Common myeloid progenitor, CD34-positive (primary cell): ENCODE results near the gene BTG2.

ENCODE experiments used
- CTCF ChIA-PET: fragments of 350-600 bp; sonication (Branson Sonifier 250); formaldehyde crosslinking; loops from one replicate; lab custom pipeline; 2021; ENCODE audit warnings: antibody characterized with exemption; lab: Charles Lee
- POLR2A ChIA-PET: fragments of 350-600 bp; sonication (Branson Sonifier 250); formaldehyde crosslinking; loops from one replicate; lab custom pipeline; 2021; ENCODE audit warnings: antibody characterized with exemption; lab: Charles Lee
- DNase-seq, 3 donors: peaks; one replicate each; pipeline versions ENCODE4 v3.0.0 to v3.0.0-alpha.2; 2013
- H3K27ac ChIP-seq, 2 experiments: 1 replicate in 1 of 2; 2 replicates in 1 of 2; pipeline ENCODE4 v1.7.0; 2013; ENCODE audit warnings: inconsistent platforms in 2 of 2, low read length in 2 of 2, mild to moderate bottlenecking in 2 of 2, low read depth in 1 of 2, moderate library complexity in 1 of 2; ENCODE audit not compliant: severe bottlenecking in 2 of 2, insufficient read depth in 1 of 2, poor library complexity in 1 of 2
- H3K27me3 ChIP-seq, 5 experiments: replicated peaks in 2 of 5; 1 replicate in 3 of 5; 2 replicates in 2 of 5; pipeline versions ENCODE4 v1.6.1 to v1.7.0; 2013; ENCODE audit warnings: low read length in 4 of 5, mild to moderate bottlenecking in 2 of 5, moderate library complexity in 2 of 5, inconsistent platforms in 1 of 5; ENCODE audit not compliant: insufficient read depth in 5 of 5, control insufficient read depth in 4 of 5
- H3K36me3 ChIP-seq, 4 experiments: 1 replicate in 2 of 4; 2 replicates in 2 of 4; pipeline versions ENCODE4 v1.6.1 to v1.7.0; 2013; ENCODE audit warnings: low read length in 3 of 4, control low read depth in 1 of 4, mild to moderate bottlenecking in 1 of 4; ENCODE audit not compliant: control insufficient read depth in 4 of 4, insufficient read depth in 4 of 4
- H3K4me1 ChIP-seq, 4 experiments: 1 replicate in 3 of 4; 2 replicates in 1 of 4; pipeline versions ENCODE4 v1.6.1 to v1.7.1; 2013; ENCODE audit warnings: low read length in 3 of 4, mild to moderate bottlenecking in 3 of 4, control low read depth in 1 of 4, inconsistent platforms in 1 of 4, moderate library complexity in 1 of 4; ENCODE audit not compliant: control insufficient read depth in 4 of 4, insufficient read depth in 4 of 4; ENCODE audit errors: control extremely low read depth in 1 of 4
- H3K4me3 ChIP-seq, 7 experiments: 1 replicate in 4 of 7; 2 replicates in 3 of 7; pipeline versions ENCODE4 v1.5.1 to v1.7.0; 2013; ENCODE audit warnings: mild to moderate bottlenecking in 7 of 7, low read length in 6 of 7, moderate library complexity in 6 of 7, inconsistent platforms in 2 of 7, low read depth in 2 of 7, control low read depth in 1 of 7; ENCODE audit not compliant: insufficient read depth in 4 of 7, control insufficient read depth in 1 of 7; ENCODE audit errors: extremely low read depth in 1 of 7
- H3K9me3 ChIP-seq, 5 experiments: 1 replicate in 4 of 5; 2 replicates in 1 of 5; pipeline versions ENCODE4 v1.6.1 to v1.7.1; 2013; ENCODE audit warnings: low read length in 4 of 5, mild to moderate bottlenecking in 2 of 5, inconsistent platforms in 1 of 5, low read depth in 1 of 5, moderate library complexity in 1 of 5; ENCODE audit not compliant: control insufficient read depth in 4 of 5, insufficient read depth in 2 of 5; ENCODE audit errors: control extremely low read depth in 1 of 5
- WGBS: methylation state at CpG from one replicate; pipeline ENCODE4 v1.1.5; 2013; ENCODE audit not compliant: insufficient coverage; 5-methylcytosine and 5-hydroxymethylcytosine counted together

The BTG2 gene

DNA sequence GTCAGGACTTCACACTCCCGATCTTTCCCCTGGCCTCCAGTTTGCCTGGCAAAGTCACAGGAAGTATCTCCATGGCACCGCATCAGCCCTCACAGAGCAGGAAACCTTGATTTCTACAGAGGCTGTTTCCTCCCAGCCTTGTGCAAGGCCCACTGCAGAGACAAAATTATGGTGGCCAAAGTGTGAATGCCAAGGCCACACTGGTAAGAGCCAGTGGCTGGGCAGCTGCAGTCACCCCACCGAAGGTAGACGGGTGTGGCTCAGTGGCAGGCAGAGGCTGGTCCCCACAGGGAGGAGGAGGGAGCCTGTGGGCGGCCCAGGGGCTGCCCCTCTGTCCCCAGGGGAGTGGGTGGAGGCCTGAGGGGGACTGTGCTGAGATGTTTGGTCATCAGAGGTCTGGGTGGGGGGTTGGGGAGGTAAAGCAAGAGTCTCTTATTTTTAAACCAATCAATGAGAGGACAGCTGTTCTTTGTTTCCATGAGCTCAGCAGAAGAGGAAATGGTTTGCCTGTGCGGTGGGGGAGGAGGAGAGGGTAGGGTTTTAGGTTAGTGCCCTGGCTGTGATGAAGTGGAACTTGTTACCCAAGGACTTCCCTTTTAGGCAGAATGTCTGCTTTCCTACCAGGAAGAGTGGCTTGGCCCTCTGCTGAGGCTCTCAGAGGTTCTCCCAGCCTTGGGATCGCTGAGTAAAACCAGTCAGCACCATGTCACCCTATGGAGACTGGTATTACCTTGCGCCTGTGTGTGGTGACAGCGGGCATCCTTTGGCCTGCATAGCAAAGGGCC, 18.0 kb upstream of the BTG2 start:
- Histone ChIP-seq H3K4me3 (peak overlapping the region in 4 of 7 experiments; percentile 13 to 40 (median 28)), H3K27ac (peak overlapping the region; percentile 62 to 79), H3K36me3 (no peaks in the 10 kb centered on the region), H3K9me3 (no peaks in the 10 kb centered on the region), H3K4me1 (peaks cover 25 to 66% (median 55%) of the 10 kb centered on the region in 4 experiments), H3K27me3 (no peaks in the 10 kb centered on the region)
- CTCF ChIA-PET: interaction anchor here (1.1 to 23.0 kb wide), 9 partner anchors 9 to 52 kb away, joined by 5 to 254 read pairs (median 36); partner anchors contain the start of gene BTG2
- peak; percentile 94 to 98 (median 97) for DNase-seq
- POLR2A ChIA-PET: interaction anchor here (1.2 to 1.3 kb wide), 2 partner anchors 9 to 20 kb away, joined by 3 to 4 read pairs; no protein-coding TSS in a partner anchor
- WGBS: 13% methylated on average over 6 of the region's 9 CpGs

DNA sequence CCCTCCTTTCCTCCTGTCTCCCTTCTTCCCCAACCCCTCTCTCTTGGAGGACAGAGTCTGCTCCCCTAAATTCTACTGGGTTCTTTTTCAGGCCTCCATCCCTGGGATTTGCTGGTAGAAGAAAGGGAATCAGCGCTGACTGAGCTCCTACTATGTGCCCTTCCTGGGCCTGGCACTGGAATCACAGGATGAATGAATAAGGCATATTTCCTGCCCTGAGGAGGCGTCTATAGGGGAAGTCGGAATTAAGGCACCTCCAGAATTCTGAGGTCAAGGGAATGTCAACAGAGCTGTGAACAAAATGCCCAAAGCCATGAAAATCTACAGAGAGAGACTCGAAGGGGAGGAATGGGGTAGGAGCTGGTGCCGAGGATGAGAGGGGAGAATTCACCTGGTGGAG, 17.4 kb upstream of the BTG2 start:
- no peaks in the 10 kb centered on the region for H3K27me3 ChIP-seq
- CTCF ChIA-PET: interaction anchor here (2.3 to 23.0 kb wide), 8 partner anchors 8 to 51 kb away, joined by 9 to 254 read pairs (median 63); partner anchors contain the start of gene BTG2
- no peaks in the 10 kb centered on the region for H3K9me3 ChIP-seq
- 59% methylated on average over 3 of the region's 5 CpGs for WGBS
- H3K36me3 ChIP-seq: no peaks in the 10 kb centered on the region
- H3K27ac ChIP-seq: peak overlapping the region; percentile 62 to 79
- peaks cover 25 to 66% (median 55%) of the 10 kb centered on the region in 4 experiments for H3K4me1 ChIP-seq
- POLR2A ChIA-PET: interaction anchor here (1.3 kb wide), 1 partner anchor 21 kb away, joined by 4 read pairs; no protein-coding TSS in a partner anchor
- DNase-seq: no peak
- peak overlapping the region in 3 of 7 experiments; percentile 0 to 40 (median 36) for H3K4me3 ChIP-seq

DNA sequence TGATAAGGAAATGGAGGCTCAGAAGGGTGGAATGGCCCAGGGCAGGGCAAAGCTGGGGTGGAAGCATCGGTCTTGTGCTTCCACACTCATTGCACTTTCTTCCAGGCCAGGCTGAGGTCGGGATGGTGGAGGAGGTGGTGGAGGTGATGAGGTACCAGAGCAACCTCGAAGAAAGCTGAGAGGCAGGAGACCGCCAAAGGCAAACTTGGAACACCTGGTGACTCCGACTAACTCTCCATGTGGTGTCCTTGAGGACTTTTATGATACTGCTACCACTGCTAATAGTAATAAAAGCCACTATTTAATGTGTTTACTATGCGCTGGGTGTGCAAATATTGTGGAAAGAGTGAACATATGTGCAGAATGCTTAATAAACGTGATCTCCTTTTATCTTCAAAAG, 16.9 kb upstream of the BTG2 start:
- WGBS: 42% methylated on average over 2 of the region's 7 CpGs
- H3K4me3 ChIP-seq: no peak overlapping the region

DNA sequence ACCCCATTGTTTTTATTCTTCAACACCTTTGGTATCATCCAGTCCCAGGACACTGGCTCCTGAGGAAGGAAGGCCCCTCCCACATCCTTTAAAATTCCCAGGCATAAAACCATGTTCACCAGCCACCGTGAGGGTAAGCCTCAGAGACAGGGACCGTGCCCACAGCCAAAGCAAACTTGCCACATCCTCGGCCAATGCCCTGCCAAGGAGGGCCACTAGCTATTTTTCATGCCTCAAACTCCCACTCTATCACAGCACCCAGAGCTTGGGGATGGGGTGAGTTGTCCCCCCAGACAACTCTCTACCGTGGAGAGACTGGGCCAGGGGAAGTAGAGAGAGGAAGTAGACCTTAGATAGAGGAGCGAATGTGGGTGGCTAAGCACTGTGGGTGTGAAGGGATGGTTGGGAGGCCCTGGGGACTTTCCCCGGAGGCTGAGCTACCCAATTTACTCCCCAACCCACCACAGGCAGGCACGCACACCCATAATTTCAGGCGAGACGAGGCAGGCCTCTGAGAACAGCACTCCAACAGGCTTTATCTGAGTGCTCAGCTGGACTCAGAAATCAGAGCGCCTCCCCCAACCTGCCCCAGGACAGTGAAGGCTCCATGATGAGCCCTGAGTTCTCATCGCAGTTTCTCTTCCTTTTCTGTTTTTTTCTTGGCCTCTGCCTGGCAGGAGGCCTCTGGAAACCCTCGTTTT, 15.9 kb upstream of the BTG2 start:
- Histone ChIP-seq H3K36me3 (no peaks in the 10 kb centered on the region), H3K4me3 (peak overlapping the region in 3 of 7 experiments; percentile 4 to 55 (median 12)), H3K9me3 (no peaks in the 10 kb centered on the region), H3K4me1 (peaks cover 25 to 65% (median 55%) of the 10 kb centered on the region in 4 experiments), H3K27me3 (no peaks in the 10 kb centered on the region), H3K27ac (peak overlapping the region; percentile 81 to 85)
- ChIA-PET POLR2A (interaction anchor here (0.6 to 2.6 kb wide), 6 partner anchors 11 to 38 kb away, joined by 3 to 17 read pairs (median 10); no protein-coding TSS in a partner anchor), CTCF (interaction anchor here (0.8 to 23.0 kb wide), 9 partner anchors 10 to 50 kb away, joined by 3 to 254 read pairs (median 26); partner anchors contain the start of gene BTG2)
- WGBS: 23% methylated on average over 7 of the region's 12 CpGs
- DNase-seq: peak; percentile 85 to 96 (median 96)

More for the DNA sequence above, 16.9 kb upstream of the BTG2 start:
- CTCF ChIA-PET: interaction anchor here (2.3 to 23.0 kb wide), 8 partner anchors 7 to 51 kb away, joined by 9 to 254 read pairs (median 63); partner anchors contain the start of gene BTG2
- H3K36me3 ChIP-seq: no peaks in the 10 kb centered on the region
- H3K9me3 ChIP-seq: no peaks in the 10 kb centered on the region
- POLR2A ChIA-PET: interaction anchor here (1.3 kb wide), 1 partner anchor 32 kb away, joined by 9 read pairs; no protein-coding TSS in a partner anchor
- H3K27ac ChIP-seq: peak overlapping the region in 1 of 2 experiments; percentile 79
- H3K27me3 ChIP-seq: no peaks in the 10 kb centered on the region
- peaks cover 25 to 66% (median 55%) of the 10 kb centered on the region in 4 experiments for H3K4me1 ChIP-seq
- no peak for DNase-seq

DNA sequence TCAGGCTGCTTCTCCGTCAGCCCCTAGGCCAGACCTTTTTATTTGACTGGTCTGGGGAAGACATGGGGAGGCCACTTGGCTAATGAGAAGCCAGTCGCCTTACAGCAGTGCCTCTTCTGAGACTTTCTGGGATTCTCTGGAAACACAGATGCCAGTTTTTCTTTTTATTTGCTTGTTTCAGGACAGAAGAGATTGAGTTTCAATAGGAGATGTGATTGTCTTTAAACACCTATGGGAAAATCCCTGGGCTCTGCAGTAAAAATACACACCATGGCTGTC, 15.4 kb upstream of the BTG2 start:
- POLR2A ChIA-PET: interaction anchor here (1.2 to 2.6 kb wide), 4 partner anchors 11 to 37 kb away, joined by 4 to 17 read pairs (median 10); no protein-coding TSS in a partner anchor
- CTCF ChIA-PET: interaction anchor here (2.7 to 23.0 kb wide), 7 partner anchors 10 to 49 kb away, joined by 13 to 254 read pairs (median 90); partner anchors contain the start of gene BTG2
- H3K27ac ChIP-seq: peak overlapping the region; percentile 81 to 85
- H3K4me1 ChIP-seq: peaks cover 25 to 60% (median 55%) of the 10 kb centered on the region in 4 experiments
- no peaks in the 10 kb centered on the region for H3K27me3 ChIP-seq
- no peak for DNase-seq
- no peaks in the 10 kb centered on the region for H3K9me3 ChIP-seq
- WGBS: 75% methylated on average over 2 of the region's 2 CpGs
- no peaks in the 10 kb centered on the region for H3K36me3 ChIP-seq
- H3K4me3 ChIP-seq: peak overlapping the region in 4 of 7 experiments; percentile 4 to 55 (median 33)

DNA sequence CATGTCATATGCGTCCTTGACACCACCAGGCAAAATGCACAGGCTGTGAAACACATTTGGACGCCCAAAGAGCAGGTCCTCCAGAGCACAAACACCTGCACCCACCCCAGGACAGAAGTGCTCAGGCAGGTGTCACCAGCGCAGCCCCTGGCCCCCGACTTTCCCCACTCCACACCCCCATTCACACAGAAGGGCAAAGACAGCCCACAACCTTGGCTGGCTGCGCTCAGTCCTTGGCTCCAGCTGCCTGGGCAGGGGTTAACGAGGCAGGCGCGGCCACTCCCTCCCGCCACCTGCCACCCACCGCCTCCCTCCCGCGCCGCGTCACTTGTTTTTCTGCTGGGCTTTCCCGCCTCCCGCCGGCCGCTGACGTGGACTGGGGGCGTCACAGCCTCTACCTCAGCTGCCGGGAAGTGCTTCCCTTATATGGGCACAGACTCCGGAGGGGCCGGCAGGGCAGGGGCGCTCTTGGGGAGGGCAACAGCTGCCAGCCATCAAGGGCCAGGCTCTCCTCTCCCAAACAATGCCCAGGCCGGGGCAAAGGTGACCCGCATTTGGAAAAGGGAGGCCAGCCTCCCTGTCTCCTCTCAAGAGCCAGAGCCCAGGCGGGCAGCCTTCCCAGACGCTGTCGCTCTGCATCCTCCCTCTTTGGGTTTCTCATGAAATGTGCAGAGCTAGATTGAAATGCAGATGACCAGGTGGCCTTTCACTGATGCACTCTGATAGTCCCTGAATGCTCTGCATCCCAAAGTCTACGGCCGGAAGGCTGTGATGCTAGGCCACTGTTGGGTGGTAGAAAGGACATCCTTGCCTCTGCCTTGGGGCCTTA, 14.8 kb upstream of the BTG2 start:
- 16% methylated on average over 31 of the region's 31 CpGs for WGBS
- no peaks in the 10 kb centered on the region for H3K9me3 ChIP-seq
- H3K36me3 ChIP-seq: no peaks in the 10 kb centered on the region
- ChIA-PET POLR2A (interaction anchor here (0.8 to 2.6 kb wide), 5 partner anchors 10 to 37 kb away, joined by 4 to 17 read pairs (median 10); no protein-coding TSS in a partner anchor), CTCF (interaction anchor here (0.8 to 23.0 kb wide), 8 partner anchors 9 to 49 kb away, joined by 3 to 254 read pairs (median 58); partner anchors contain the start of gene BTG2)
- peak; percentile 85 to 95 (median 95) for DNase-seq
- peak overlapping the region in 3 of 7 experiments; percentile 54 to 58 (median 55) for H3K4me3 ChIP-seq
- peaks cover 25 to 64% (median 58%) of the 10 kb centered on the region in 4 experiments for H3K4me1 ChIP-seq
- H3K27ac ChIP-seq: peak overlapping the region; percentile 81 to 85
- H3K27me3 ChIP-seq: no peaks in the 10 kb centered on the region
